HG03575 (cell line): ENCODE data around the gene GNAQ.
"Not testable (repeated sequence)": the region's sequence is repeated elsewhere in the genome, so short reads cannot be mapped to it uniquely, and the experiment has no call there.

ENCODE experiments used
- ATAC-seq: cut with Tn5 transposase; IDR thresholded peaks from one replicate; pipeline ENCODE4 v1.9.1; 2021; ENCODE audit not compliant: unreplicated experiment, insufficient number of reproducible peaks, low FRiP score; ENCODE audit errors: extremely low read depth

Gene GNAQ

DNA sequence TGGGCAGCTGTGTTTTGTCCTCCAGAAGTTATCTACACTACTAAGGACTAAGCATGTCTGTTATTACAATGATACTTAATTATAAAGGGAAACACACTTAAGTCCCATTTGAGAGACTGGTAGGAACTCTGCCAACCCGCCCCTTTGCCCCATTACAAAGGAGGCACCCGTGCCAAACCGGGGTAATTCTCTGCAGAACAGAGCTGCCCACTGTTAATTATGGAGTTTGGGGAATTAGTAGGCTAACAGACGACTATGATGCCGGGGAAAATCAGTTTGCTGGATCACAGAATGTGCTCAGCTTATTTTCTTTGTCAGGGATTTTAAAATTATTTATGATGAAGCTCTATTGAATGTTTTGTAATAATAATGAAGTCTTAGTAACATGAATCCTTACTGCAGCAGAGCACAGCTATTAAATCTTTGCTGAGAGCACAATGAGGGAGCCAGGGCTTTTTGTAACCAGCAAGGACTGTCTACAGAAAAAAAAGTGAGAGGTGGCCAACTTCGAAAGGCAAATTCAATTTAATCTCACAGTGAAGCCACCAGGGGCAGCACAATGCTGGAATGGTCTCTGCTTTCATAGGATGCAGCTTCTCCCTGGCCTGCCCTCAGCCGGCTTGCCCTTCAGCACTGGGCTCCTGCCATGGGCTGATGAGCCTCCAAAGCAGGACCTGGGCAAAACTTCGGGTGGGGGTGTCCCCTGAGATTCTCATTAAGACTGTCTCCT is 134.5 kb downstream of the GNAQ start:
- ATAC-seq, result no peak

DNA sequence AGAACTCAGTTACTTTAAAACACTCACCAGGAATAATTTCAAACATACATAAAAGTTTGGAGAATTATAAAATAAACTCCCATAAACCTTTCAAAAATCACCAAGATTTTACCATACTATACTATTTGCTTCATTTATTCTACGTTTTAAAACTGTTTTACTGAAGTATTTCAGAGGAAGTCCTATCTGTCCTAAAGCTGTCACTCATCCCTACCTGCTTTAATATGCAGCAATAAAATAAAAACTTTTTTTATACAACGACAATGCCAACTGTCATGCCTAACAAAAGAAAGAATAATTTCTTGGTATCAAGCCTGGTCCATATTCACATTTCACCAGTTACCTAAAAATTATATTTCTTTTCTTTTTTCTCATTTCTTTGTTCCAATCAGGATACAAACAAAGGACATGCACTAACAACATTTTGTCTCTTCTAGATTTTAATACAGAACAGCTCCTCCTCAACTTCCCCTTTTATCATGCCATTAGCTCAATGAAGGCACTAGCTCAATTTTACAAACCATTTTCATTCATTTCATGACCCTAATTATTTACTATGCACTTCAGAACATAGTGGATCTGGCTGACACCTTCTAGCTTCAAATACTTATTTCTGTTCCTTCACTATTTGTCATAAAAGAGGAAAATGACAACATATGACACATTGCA is 135.2 kb downstream of the GNAQ start:
- ATAC-seq, result no peak

DNA sequence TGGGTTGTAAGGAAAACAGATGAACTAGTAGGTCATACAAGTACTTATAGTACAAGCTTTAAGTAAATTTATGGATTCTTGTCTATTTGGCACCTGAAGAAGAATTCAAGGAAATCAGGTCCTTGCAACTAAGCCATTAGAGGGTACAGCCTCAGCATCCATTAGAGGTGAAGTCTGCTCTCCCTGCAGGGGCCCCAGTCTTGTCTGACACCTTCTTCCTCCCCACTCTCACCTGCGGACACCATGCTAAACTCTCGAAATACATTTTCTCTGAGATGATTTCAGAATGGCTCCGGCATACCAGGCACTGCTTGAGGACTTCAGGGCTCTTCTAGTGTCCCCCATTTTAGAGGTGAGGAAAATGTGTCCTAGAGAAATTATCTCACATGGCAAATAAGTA is 137.9 kb downstream of the GNAQ start:
- ATAC-seq, result no peak

- no peak for ATAC-seq
Observed at GRCh38 chr9:77892955-77893514, 138.6 kb downstream of the GNAQ start.

DNA sequence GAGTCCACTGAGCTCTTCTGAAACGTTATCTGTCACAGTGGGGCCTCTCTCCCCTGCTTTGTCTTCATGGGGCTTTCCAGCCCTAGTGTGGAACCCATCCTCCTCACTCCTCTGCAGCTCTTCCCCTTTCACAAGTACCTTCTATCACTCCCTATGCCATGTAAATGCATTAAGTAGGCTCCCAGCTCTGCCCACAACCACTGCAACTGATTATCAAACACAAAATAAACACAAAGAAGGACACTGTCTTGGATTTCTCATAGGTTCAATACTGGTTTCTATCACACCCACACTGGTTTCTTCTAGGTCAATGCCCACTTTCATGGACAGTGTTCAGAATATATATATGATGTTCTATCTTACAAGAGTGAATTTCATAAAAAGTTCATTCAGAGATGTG is 139.4 kb downstream of the GNAQ start:
- peak; percentile 70 for ATAC-seq

DNA sequence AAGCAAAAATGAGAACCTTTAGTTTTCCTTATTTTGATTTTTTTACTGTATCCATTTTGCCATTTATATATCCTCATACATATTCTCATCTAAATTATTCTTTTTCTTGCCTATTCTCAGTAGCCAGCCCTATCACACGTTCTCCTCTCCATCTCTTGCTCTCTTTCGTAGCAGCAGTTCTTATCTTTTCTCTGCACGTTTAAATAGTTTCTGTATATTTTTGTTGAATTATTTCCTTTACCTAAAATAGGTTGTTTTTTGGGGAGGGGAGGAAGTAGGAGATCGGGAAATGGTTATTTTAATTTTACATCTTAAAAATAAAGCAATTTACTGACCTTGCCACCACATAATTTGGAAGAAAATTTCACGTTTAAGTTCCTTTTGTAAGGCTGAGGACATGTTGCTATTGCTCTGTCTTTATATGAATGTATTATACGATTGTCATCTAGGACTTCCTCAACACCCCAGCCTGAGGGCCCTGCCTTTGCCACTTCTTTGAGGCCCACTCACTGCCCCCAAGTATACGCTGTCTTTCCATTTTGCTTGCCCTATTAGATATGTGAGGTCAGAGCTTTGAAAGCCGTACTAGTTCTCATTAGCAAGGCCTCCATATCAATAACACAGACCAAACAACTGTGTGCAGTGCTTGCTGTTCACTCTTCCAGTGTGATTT is 140.3 kb downstream of the GNAQ start:
- ATAC-seq, result no peak

GRCh38 chr9:77887662-77888061 is 143.9 kb downstream of the GNAQ start:
- no peak for ATAC-seq

GRCh38 chr9:77885104-77885672 is 146.4 kb downstream of the GNAQ start:
- no peak for ATAC-seq

DNA sequence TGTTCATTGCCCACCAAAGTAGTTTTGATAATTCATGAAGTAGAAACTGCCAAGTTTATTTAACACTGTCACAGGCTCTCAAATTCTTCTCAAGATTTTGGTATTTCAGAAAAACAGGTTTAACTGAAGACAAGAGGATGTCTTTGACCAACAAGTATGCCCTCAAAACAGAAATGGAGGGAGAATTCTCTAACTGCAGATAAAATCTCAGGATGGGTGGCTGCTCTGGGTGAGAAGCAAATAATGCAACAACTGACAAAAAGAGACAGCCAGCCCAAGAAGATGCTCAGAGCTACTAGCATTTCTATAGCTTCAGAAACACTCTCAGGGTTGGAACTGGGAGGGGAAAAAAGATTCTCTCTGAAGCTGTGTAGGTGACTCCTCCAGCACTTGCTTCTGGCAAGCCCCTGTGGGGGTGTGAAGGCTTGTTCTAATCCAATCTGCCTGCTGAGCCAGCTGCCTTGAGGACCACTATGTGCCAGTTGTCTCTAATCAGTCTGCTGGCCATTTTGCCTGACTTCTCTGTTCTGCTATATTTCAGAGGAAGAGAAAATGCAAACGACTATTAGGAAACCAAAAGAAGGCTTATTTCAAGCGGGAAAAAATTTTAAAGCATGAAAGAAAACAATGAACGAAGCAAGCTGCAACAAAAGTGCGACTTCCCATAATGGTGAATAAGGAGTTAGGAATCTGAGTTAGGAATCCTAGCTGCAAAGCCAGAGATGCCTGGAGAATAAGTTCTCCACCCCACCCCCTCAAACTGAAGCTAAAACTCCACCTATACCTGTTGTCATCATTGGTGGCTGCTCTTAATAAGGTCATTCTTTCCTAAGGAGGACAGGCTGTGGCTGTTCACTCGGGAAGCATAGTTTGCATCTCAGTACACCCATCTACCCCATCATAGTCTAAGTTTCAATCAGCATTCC is 147.5 kb downstream of the GNAQ start:
- no peak for ATAC-seq

DNA sequence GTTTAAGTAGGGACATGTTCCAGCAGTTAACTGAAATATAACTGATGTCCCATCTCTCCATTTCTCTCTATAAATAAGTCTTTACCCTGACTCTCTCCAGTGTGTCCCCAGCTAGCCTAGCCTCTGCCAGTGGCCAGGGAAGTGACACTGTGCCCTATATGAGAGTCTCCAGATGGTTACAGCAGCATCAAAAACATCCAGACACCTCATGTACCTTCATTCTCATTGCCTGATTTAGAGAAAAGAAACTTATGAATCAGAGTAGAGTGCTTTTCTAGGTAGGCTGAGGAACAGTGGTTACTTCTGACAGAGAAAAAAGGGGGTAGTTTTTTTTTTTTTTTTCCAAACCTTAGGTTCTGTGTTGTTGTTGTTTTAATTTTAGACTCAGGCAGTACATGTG is 148.5 kb downstream of the GNAQ start:
- no peak for ATAC-seq

DNA sequence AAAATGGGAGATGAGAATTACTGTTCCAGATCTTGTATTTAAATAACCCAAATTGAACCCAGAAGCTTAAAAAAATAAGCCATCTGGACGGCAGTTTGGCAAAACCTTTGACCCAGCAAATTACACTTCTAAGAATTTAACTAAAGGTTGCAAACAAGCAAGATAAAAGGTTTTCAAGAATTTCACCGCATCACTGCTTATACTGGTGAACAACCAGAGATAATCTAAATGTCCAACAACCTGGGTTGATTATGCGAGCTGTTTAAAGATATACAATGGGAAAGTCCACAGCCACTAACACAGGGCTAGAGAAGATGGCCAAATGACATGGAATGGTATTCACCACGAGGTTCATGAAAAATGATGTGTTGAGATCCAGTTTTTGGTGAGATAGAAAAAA is 149.3 kb downstream of the GNAQ start:
- ATAC-seq, result no peak

DNA sequence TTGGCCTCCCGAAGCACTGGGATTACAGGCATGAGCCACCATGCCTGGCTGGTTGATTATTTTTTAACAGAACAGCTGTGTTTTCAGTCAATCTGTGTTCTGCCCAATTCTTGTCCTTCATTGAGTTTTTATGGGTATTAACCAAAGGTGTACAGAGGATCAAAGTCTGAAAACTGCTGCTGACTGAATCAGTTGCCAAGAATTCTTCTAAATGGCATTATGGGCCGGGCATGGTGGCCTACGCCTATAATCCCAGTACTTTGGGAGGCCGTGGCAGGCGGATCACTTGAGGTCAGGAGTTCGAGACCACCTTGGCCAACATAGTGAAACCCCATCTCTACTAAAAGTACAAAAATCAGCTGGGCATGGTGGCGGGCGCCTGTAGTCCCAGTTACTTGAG is 150.0 kb downstream of the GNAQ start:
- not testable (repeated sequence) for ATAC-seq

GRCh38 chr9:77881111-77881510 is 150.5 kb downstream of the GNAQ start:
- no peak for ATAC-seq

DNA sequence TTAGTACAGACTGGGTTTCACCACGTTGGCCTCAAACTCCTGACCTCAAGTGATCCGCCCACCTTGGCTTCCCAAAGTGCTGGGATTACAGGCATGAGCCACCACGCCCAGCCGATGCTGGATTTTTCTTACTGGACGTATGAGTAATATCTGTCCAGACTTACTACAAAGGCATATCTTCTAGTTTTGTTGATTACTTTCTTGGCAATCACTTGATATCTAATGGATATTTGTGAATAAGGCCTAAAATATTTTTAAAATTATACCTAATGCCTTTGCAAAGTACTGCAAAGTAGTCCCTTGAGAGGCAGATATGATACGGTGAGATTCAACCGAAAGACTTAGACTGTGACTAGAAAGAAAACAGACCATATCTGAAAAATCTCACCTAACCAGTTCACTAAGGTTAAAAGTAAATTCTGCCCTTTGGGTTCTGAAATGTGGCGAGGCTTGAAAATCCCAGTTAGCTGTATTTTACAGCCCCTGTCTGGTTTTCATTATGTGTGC is 152.1 kb downstream of the GNAQ start:
- no peak for ATAC-seq

GRCh38 chr9:77878793-77879192 is 152.8 kb downstream of the GNAQ start:
- not testable (repeated sequence) for ATAC-seq

DNA sequence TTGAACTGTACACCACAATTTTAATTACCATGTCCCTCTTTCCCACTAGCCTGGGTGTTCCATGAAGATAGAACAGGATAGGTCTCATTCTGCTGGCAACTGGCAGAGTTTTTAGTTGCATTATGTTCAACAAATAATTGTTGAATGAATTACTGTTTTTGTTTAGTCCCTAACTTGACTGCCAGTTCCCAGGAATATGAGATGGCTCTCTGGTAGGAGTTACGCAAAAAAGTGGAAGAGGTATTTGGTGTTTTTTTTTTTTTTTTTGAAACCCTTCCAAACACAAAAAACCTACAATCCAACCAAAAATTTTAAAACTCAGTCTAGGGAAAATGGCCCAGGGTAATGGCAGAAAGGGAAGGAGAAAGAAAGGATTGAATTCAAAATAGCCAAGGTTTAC is 153.6 kb downstream of the GNAQ start:
- ATAC-seq, result no peak

DNA sequence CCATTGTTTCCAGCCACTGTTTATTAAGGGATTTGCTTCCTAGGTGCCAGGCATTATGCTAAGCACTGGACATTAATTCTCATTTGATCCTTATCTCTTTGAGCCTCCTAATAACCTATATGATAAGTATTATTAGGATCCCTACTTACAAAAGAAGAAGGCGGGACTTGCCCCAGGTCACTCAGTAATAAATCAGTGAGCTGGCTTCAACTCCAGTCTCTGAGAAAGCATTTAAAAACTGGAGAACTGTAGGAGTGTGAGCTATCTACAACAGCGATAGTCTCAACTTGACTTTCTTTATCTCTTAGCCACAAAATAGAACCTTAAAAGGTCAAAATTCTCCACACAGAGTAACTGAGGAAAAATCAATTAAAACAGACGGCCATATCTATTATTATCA is 155.0 kb downstream of the GNAQ start:
- no peak for ATAC-seq

- ATAC-seq, result no peak
Observed at GRCh38 chr9:77876091-77876490, 155.5 kb downstream of the GNAQ start.
